ENCODE measurements around the gene CHRNA3. TPM values are rescaled to one million over a fixed set of nuclear protein-coding genes. Genes with fewer than 3 reads are reported as not detected.
"Not testable (repeated sequence)": the region's sequence is repeated elsewhere in the genome, so short reads cannot be mapped to it uniquely, and the experiment has no call there.

The CHRNA3 gene
- total and polyA plus RNA-seq, 5 donors from 2014 or later: 0.13 to 0.52 TPM; not detected in 3

DNA sequence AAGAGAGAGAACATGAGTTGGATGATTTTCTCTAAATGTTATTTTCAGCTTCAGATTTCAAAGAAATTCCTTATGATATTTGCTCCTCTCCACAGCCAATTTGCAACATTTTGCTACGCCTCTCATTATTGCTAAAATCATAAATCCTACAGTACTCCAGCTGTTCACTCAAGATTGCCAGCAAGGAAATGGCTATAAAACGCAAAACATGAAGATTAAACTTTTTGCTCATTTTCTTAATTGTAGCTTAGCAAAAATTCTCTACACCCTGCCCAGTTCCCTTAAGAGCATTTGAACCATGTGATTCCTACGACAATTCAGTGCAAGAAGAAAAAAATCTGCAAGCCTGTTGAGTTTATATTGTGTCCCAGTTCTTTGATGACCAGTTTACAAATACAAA, 6.8 kb downstream of the CHRNA3 start:
- H3K9me3 Mint-ChIP-seq: no peaks in the 10 kb centered on the region
- no peak overlapping the region for H3K27ac Mint-ChIP-seq

DNA sequence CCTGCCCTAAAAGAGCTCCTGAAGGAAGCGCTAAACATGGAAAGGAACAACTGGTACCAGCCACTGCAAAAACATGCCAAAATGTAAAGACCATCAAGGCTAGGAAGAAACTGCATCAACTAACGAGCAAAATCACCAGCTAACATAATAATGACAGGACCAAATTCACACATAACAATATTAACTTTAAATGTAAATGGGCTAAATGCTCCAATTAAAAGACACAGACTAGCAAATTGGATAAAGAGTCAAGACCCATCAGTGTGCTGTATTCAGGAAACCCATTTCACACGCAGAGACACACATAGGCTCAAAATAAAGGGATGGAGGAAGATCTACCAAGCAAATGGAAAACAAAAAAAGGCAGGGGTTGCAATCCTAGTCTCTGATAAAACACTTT, 11.2 kb downstream of the CHRNA3 start:
- H3K4me3 Mint-ChIP-seq; H3K9me3 ChIP-seq (ENCODE audit: control insufficient read depth in 2 of 2, low read length in 2 of 2); H3K27me3 Mint-ChIP-seq; DNase-seq; H3K36me3 Mint-ChIP-seq; H3K4me1 Mint-ChIP-seq; H3K4me3 ChIP-seq (ENCODE audit: low read depth, low read length); H3K27me3 ChIP-seq (ENCODE audit: control insufficient read depth, insufficient read depth, low read length); H3K4me1 ChIP-seq (ENCODE audit: control insufficient read depth, insufficient read depth, low read length, poor library complexity, severe bottlenecking); H3K36me3 ChIP-seq (ENCODE audit: control insufficient read depth, insufficient read depth, low read length); H3K27ac ChIP-seq (ENCODE audit: insufficient read depth, low read length, poor library complexity, severe bottlenecking); H3K9me3 Mint-ChIP-seq; ATAC-seq (ENCODE audit: low read depth in 2 of 2); H3K27ac Mint-ChIP-seq: not testable (repeated sequence)

More for the DNA sequence above, 6.8 kb downstream of the CHRNA3 start:
- no peak overlapping the region for H3K4me3 Mint-ChIP-seq
- H3K4me1 Mint-ChIP-seq: peaks cover 0 to 5% (median 4%) of the 10 kb centered on the region in 4 donors
- H3K27me3 Mint-ChIP-seq: peaks cover 11% of the 10 kb centered on the region
- ATAC-seq (ENCODE audit: low read depth in 2 of 2) (no peak), DNase-seq (no peak)
- Histone ChIP-seq H3K4me3 (ENCODE audit: low read depth, low read length) (no peak overlapping the region), H3K27me3 (ENCODE audit: control insufficient read depth, insufficient read depth, low read length) (peaks cover 3% of the 10 kb centered on the region), H3K9me3 (ENCODE audit: control insufficient read depth in 2 of 2, low read length in 2 of 2) (no peaks in the 10 kb centered on the region), H3K36me3 (ENCODE audit: control insufficient read depth, insufficient read depth, low read length) (no peaks in the 10 kb centered on the region), H3K4me1 (ENCODE audit: control insufficient read depth, insufficient read depth, low read length, poor library complexity, severe bottlenecking) (no peaks in the 10 kb centered on the region), H3K27ac (ENCODE audit: insufficient read depth, low read length, poor library complexity, severe bottlenecking) (no peak overlapping the region)
- no peaks in the 10 kb centered on the region for H3K36me3 Mint-ChIP-seq

DNA sequence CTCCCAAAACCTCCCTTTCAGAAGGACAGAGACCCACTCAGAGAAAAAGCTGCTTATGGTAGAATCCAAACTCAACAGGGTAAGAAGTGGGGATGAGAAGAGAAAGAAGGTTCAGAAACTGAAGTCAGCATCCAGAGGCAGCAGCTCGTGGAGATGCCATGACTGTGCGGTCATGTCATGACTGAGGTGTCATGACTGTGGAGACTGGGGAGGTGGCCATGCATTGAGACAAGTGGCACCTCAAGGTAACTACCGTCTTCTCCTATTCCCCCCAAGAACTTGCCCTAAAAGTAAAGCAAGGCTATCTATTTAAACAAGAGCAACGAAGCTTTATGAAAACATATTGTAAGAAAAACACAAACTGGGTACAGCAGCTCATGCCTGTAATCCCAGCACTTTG, 15.1 kb downstream of the CHRNA3 start:
- H3K27ac ChIP-seq (ENCODE audit: insufficient read depth, low read length, poor library complexity, severe bottlenecking): no peak overlapping the region
- Mint-ChIP-seq H3K27me3 (peaks cover 14% of the 10 kb centered on the region), H3K27ac (no peak overlapping the region), H3K36me3 (no peaks in the 10 kb centered on the region), H3K9me3 (peaks cover 0 to 3% (median 0%) of the 10 kb centered on the region in 7 donors), H3K4me1 (no peaks in the 10 kb centered on the region), H3K4me3 (no peak overlapping the region)
- no peaks in the 10 kb centered on the region for H3K9me3 ChIP-seq (ENCODE audit: control insufficient read depth in 2 of 2, low read length in 2 of 2)
- no peak for DNase-seq
- no peaks in the 10 kb centered on the region for H3K4me1 ChIP-seq (ENCODE audit: control insufficient read depth, insufficient read depth, low read length, poor library complexity, severe bottlenecking)
- H3K36me3 ChIP-seq (ENCODE audit: control insufficient read depth, insufficient read depth, low read length): no peaks in the 10 kb centered on the region
- no peak overlapping the region for H3K4me3 ChIP-seq (ENCODE audit: low read depth, low read length)
- no peak for ATAC-seq (ENCODE audit: low read depth in 2 of 2)
- no peaks in the 10 kb centered on the region for H3K27me3 ChIP-seq (ENCODE audit: control insufficient read depth, insufficient read depth, low read length)

DNA sequence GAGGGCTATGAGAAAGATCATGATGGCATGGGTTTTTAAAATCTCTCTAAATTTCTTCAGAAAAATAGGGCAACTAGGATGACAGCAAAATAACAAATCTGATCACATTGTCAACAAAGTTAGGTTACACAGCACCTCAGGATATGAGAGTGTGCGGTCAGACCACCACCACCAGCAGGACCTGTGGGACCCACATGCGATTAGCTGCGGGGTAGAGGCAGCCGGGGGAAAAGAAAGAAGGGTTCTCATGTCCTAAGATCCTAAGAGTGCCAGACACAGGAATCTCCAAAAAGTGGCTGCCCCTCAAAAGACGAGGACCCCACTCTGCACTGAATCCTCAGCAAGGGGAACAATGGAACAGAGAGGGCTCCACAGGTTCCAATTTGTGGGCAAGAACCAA, 15.6 kb downstream of the CHRNA3 start:
- H3K27me3 ChIP-seq (ENCODE audit: control insufficient read depth, insufficient read depth, low read length): no peaks in the 10 kb centered on the region
- H3K4me3 ChIP-seq (ENCODE audit: low read depth, low read length): no peak overlapping the region
- Mint-ChIP-seq H3K27ac (no peak overlapping the region), H3K4me3 (no peak overlapping the region), H3K4me1 (no peaks in the 10 kb centered on the region), H3K36me3 (no peaks in the 10 kb centered on the region), H3K27me3 (peaks cover 14% of the 10 kb centered on the region), H3K9me3 (peaks cover 0 to 3% (median 0%) of the 10 kb centered on the region in 7 donors)
- no peak for DNase-seq
- H3K9me3 ChIP-seq (ENCODE audit: control insufficient read depth in 2 of 2, low read length in 2 of 2): no peaks in the 10 kb centered on the region
- H3K27ac ChIP-seq (ENCODE audit: insufficient read depth, low read length, poor library complexity, severe bottlenecking): no peak overlapping the region
- no peak for ATAC-seq (ENCODE audit: low read depth in 2 of 2)
- H3K4me1 ChIP-seq (ENCODE audit: control insufficient read depth, insufficient read depth, low read length, poor library complexity, severe bottlenecking): no peaks in the 10 kb centered on the region
- H3K36me3 ChIP-seq (ENCODE audit: control insufficient read depth, insufficient read depth, low read length): no peaks in the 10 kb centered on the region

DNA sequence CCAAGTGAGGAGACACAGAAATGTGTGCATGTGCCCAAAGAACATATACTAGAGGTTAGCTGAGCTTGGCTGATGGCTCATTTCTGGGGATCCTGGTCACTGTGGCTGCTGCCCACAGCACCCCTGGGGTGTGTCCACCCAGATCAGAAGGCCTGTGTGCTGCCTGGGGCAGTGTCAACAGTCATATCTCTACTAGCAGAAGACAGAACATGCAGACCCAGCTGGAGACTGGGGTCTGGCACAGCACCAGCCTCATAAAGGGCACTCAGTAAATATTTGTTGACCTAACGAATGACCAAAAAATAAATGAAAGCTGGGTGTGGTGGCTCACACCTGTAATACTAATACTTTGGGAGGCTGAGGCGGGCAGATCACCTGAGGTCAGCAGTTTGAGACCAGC, 16.4 kb downstream of the CHRNA3 start:
- Histone ChIP-seq H3K9me3 (ENCODE audit: control insufficient read depth in 2 of 2, low read length in 2 of 2) (no peaks in the 10 kb centered on the region), H3K27me3 (ENCODE audit: control insufficient read depth, insufficient read depth, low read length) (no peaks in the 10 kb centered on the region), H3K27ac (ENCODE audit: insufficient read depth, low read length, poor library complexity, severe bottlenecking) (no peak overlapping the region), H3K36me3 (ENCODE audit: control insufficient read depth, insufficient read depth, low read length) (no peaks in the 10 kb centered on the region), H3K4me1 (ENCODE audit: control insufficient read depth, insufficient read depth, low read length, poor library complexity, severe bottlenecking) (no peaks in the 10 kb centered on the region), H3K4me3 (ENCODE audit: low read depth, low read length) (no peak overlapping the region)
- no peak for ATAC-seq (ENCODE audit: low read depth in 2 of 2)
- Mint-ChIP-seq H3K27me3 (peaks cover 14% of the 10 kb centered on the region), H3K36me3 (no peaks in the 10 kb centered on the region), H3K9me3 (peaks cover 0 to 3% (median 0%) of the 10 kb centered on the region in 7 donors), H3K4me1 (no peaks in the 10 kb centered on the region), H3K4me3 (no peak overlapping the region), H3K27ac (no peak overlapping the region)
- DNase-seq: no peak

DNA sequence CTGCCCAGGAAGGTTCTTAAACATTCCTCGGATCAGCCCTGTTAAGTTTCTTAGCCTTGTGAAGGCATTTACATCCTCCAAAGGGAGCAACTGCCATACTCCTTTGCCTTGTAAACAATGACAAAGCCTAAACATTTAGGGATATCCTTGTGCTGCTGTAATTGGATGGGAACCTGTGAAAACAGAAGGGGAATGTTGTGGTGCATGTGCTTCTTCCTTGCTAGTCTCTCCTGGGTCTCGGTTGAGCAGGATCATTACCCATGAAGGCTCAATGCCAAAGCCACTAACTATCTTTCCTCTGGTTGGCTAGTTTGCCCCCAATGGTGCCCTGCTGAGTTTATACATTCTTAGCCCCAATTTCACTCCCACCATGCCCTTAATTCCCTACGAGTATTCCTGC, 17.3 kb downstream of the CHRNA3 start:
- H3K27me3 ChIP-seq (ENCODE audit: control insufficient read depth, insufficient read depth, low read length): no peaks in the 10 kb centered on the region
- H3K4me3 ChIP-seq (ENCODE audit: low read depth, low read length): no peak overlapping the region
- H3K36me3 ChIP-seq (ENCODE audit: control insufficient read depth, insufficient read depth, low read length): no peaks in the 10 kb centered on the region
- no peaks in the 10 kb centered on the region for H3K4me1 ChIP-seq (ENCODE audit: control insufficient read depth, insufficient read depth, low read length, poor library complexity, severe bottlenecking)
- no peaks in the 10 kb centered on the region for H3K9me3 ChIP-seq (ENCODE audit: control insufficient read depth in 2 of 2, low read length in 2 of 2)
- DNase-seq (no peak), ATAC-seq (ENCODE audit: low read depth in 2 of 2) (no peak)
- peaks cover 0 to 3% (median 0%) of the 10 kb centered on the region in 7 donors for H3K9me3 Mint-ChIP-seq
- no peak overlapping the region for H3K27ac ChIP-seq (ENCODE audit: insufficient read depth, low read length, poor library complexity, severe bottlenecking)
- no peak overlapping the region for H3K4me3 Mint-ChIP-seq
- H3K4me1 Mint-ChIP-seq: no peaks in the 10 kb centered on the region
- no peaks in the 10 kb centered on the region for H3K36me3 Mint-ChIP-seq
- H3K27me3 Mint-ChIP-seq: peaks cover 14% of the 10 kb centered on the region
- no peak overlapping the region for H3K27ac Mint-ChIP-seq

DNA sequence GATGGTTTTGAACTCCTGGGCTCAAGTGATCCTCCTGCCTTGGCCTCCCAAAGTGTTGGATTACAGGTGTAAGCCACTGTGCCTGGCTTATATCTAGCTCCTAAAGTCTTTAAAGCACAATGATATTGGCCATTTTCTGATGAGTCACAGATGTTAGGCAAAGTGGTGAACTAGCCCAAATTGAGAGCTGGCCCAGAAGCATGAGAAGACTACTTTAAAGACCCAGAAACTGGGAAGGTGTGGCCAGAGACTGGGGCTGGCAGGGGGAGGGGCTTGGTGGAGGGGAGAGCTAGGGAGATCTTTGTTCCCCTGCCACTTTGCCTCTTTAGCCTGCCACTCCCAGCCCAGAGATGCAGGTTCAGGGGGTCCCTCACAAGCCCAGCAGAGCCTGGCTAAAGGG, 21.6 kb downstream of the CHRNA3 start:
- H3K4me3 Mint-ChIP-seq: no peak overlapping the region
- Histone ChIP-seq H3K27me3 (ENCODE audit: control insufficient read depth, insufficient read depth, low read length) (no peaks in the 10 kb centered on the region), H3K27ac (ENCODE audit: insufficient read depth, low read length, poor library complexity, severe bottlenecking) (no peak overlapping the region), H3K4me3 (ENCODE audit: low read depth, low read length) (no peak overlapping the region), H3K36me3 (ENCODE audit: control insufficient read depth, insufficient read depth, low read length) (no peaks in the 10 kb centered on the region), H3K4me1 (ENCODE audit: control insufficient read depth, insufficient read depth, low read length, poor library complexity, severe bottlenecking) (no peaks in the 10 kb centered on the region), H3K9me3 (ENCODE audit: control insufficient read depth in 2 of 2, low read length in 2 of 2) (no peaks in the 10 kb centered on the region)
- DNase-seq (no peak), ATAC-seq (ENCODE audit: low read depth in 2 of 2) (no peak)
- H3K27ac Mint-ChIP-seq: no peak overlapping the region
- H3K27me3 Mint-ChIP-seq: peaks cover 5% of the 10 kb centered on the region
- no peaks in the 10 kb centered on the region for H3K4me1 Mint-ChIP-seq
- no peaks in the 10 kb centered on the region for H3K36me3 Mint-ChIP-seq
- no peaks in the 10 kb centered on the region for H3K9me3 Mint-ChIP-seq

DNA sequence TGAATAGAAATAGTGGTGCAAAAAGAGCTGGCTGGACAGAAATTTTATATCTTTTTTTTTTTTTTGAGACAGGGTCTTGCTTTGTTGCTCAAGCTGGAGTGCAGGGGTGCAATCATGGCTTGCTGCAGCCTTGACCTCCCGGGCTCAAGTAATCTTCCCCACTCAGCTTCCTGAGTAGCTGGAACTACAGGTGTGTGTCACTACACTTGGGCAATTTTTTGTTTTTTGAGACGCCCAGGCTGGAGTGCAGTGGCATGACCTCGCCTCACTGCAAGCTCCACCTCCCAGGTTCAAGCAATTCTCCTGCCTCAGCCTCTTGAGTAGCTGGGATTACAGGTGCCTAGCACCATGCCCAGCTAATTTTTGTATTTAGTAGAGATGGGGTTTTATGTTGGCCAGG, 22.4 kb downstream of the CHRNA3 start:
- no peaks in the 10 kb centered on the region for H3K9me3 Mint-ChIP-seq
- Histone ChIP-seq H3K4me3 (ENCODE audit: low read depth, low read length) (no peak overlapping the region), H3K27ac (ENCODE audit: insufficient read depth, low read length, poor library complexity, severe bottlenecking) (no peak overlapping the region), H3K4me1 (ENCODE audit: control insufficient read depth, insufficient read depth, low read length, poor library complexity, severe bottlenecking) (no peaks in the 10 kb centered on the region), H3K36me3 (ENCODE audit: control insufficient read depth, insufficient read depth, low read length) (no peaks in the 10 kb centered on the region), H3K9me3 (ENCODE audit: control insufficient read depth in 2 of 2, low read length in 2 of 2) (no peaks in the 10 kb centered on the region), H3K27me3 (ENCODE audit: control insufficient read depth, insufficient read depth, low read length) (no peaks in the 10 kb centered on the region)
- H3K4me3 Mint-ChIP-seq: no peak overlapping the region
- H3K27ac Mint-ChIP-seq: no peak overlapping the region
- H3K4me1 Mint-ChIP-seq: no peaks in the 10 kb centered on the region
- peaks cover 5% of the 10 kb centered on the region for H3K27me3 Mint-ChIP-seq
- H3K36me3 Mint-ChIP-seq: no peaks in the 10 kb centered on the region
- no peak for DNase-seq
- ATAC-seq (ENCODE audit: low read depth in 2 of 2): no peak

All from CD4-positive, CD25-positive, alpha-beta regulatory T cell (primary cell).